Mucosa of descending colon (tissue), 3 donors: Measurements from ENCODE around the gene FAM120AOS. TPM values are rescaled to one million over a fixed set of nuclear protein-coding genes. Genes with fewer than 3 reads are reported as not detected.

Experiments
- ATAC-seq: fragments of 200-7000 bp; cut with Tn5 transposase; one replicate; pipeline ENCODE4 v1.9.1; 2020; ENCODE audit warnings: mild to moderate bottlenecking, moderate library complexity
- DNase-seq, 3 donors: peaks; one replicate each; pipeline ENCODE4 v3.0.0-alpha.2; 2020
- H3K36me3 ChIP-seq: fragments of 200-600 bp; one replicate; pipeline ENCODE4 v1.8.0; 2021; ENCODE audit warnings: low read depth, mild to moderate bottlenecking
- H3K4me1 ChIP-seq: fragments of 200-600 bp; one replicate; pipeline ENCODE4 v1.8.0; 2021; ENCODE audit warnings: low read depth, mild to moderate bottlenecking
- H3K4me3 ChIP-seq: fragments of 200-600 bp; one replicate; pipeline ENCODE4 v1.8.0; 2021; ENCODE audit warnings: mild to moderate bottlenecking
- H3K9me3 ChIP-seq: fragments of 200-600 bp; one replicate; pipeline ENCODE4 v1.8.0; 2021; ENCODE audit warnings: mild to moderate bottlenecking
- CTCF ChIP-seq: fragments of 200-600 bp; IDR thresholded peaks from one replicate; pipeline ENCODE4 v1.8.0; 2022; ENCODE audit warnings: antibody characterized with exemption, mild to moderate bottlenecking
- intact Hi-C, 2 donors: fragments of 100-400 bp; cut with DNase I in 1 of 2; cut with micrococcal nuclease in 1 of 2; formaldehyde crosslinking; loops; one replicate each; pipeline versions ENCODE4 v1.11.0 to v1.11.1; 2022; cut with DNase I, micrococcal nuclease
- total RNA-seq, 3 donors: library from RNA; stranded (reverse); fragmentation: NEBNext Ultra II Directional in 2 of 3; extraction: Animal tissue kit (Norgen Biotek cat#: 25700) in 2 of 3; gene quantifications; one replicate each; pipeline versions ENCODE4 v1.2.1 to v1.2.4, GENCODE V29; 2021 to 2023
- donor health status: DM: no; HTN: no; CAD: no; lungs with moderate emphysema.
- donor health status: DM: no; HTN: no; CAD: no.
- donor health status: DM: no; HTN: yes; CAD: no.

Gene FAM120AOS
- total RNA-seq, 3 donors from 2014 or later = 72.0 to 88.4 (median 73.3) TPM

DNA sequence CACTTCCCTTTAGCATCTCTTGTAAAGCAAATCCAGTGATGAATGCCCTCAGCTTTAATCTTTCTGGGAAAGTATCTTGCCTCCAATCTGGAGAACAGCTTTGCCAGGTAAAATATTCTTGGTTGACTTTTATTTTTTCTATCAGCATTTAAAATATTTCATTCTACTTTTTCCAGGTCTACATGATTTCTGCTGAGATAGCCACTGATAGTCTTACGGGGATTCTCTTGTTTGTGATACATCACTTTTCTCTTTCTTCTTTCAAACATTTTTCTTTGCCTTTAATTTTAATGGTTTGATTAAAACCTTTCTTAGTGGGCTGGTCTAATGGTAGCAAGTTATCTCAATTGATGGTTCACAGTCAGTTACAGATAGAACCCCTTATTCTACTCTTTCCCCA is 35.8 kb downstream of the FAM120AOS start:
- Histone ChIP-seq H3K4me1 (no peaks in the 10 kb centered on the region), H3K9me3 (peaks cover 20% of the 10 kb centered on the region), H3K36me3 (no peaks in the 10 kb centered on the region), H3K4me3 (no peak overlapping the region)
- intact Hi-C loops = no loop called here
- ATAC-seq (no peak), DNase-seq (no peak)
- no peak for TF ChIP-seq CTCF

- intact Hi-C loops = no loop called here
- Histone ChIP-seq H3K36me3 (no peaks in the 10 kb centered on the region), H3K9me3 (peaks cover 20% of the 10 kb centered on the region), H3K4me3 (no peak overlapping the region), H3K4me1 (no peaks in the 10 kb centered on the region)
- no peak for ATAC-seq
- DNase-seq = no peak
- TF ChIP-seq CTCF = no peak
Measured at GRCh38 chr9:93416530-93417235, 36.7 kb downstream of the FAM120AOS start.

- no peak for ATAC-seq
- no peaks in the 10 kb centered on the region for H3K36me3 ChIP-seq
Measured at GRCh38 chr9:93415176-93415690, 38.1 kb downstream of the FAM120AOS start.

DNA sequence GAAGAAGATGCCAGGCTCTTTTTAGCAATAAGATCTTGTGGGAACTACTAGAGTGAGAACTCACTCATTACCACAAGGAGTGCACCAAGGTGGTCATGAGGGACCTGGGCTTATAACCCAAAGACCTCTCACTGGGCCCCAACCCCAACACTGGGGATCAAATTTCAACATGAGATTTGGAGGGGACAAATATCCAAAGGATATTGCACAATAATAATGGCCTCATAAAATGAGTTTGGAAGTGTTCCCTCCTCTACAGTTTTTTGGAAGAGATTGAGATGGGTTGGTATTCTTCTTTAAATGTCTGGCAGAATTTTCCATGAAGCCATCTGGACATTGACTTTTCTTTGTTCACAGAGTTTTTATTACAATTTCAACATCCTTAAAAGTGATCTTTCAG is 39.9 kb downstream of the FAM120AOS start:
- intact Hi-C loops = no loop called here

More at GRCh38 chr9:93415176-93415690, 38.1 kb downstream of the FAM120AOS start:
- peaks cover 20% of the 10 kb centered on the region for H3K9me3 ChIP-seq
- no peak overlapping the region for H3K4me3 ChIP-seq
- H3K4me1 ChIP-seq = no peaks in the 10 kb centered on the region
- no peak for DNase-seq
- no peak for TF ChIP-seq CTCF
- intact Hi-C loops = no loop called here

GRCh38 chr9:93406371-93406770 is 47.0 kb downstream of the FAM120AOS start:
- H3K36me3 ChIP-seq = no peaks in the 10 kb centered on the region
- no peak for ATAC-seq
- H3K4me1 ChIP-seq = no peaks in the 10 kb centered on the region
- no peaks in the 10 kb centered on the region for H3K9me3 ChIP-seq
- H3K4me3 ChIP-seq = no peak overlapping the region
- no peak for TF ChIP-seq CTCF
- DNase-seq = no peak
- intact Hi-C loops = no loop called here

More for the DNA sequence above, 39.9 kb downstream of the FAM120AOS start:
- no peak for ATAC-seq
- TF ChIP-seq CTCF = no peak
- DNase-seq = no peak
- Histone ChIP-seq H3K36me3 (no peaks in the 10 kb centered on the region), H3K4me3 (no peak overlapping the region), H3K4me1 (no peaks in the 10 kb centered on the region), H3K9me3 (peaks cover 14% of the 10 kb centered on the region)
